Placental pericyte (primary cell): ENCODE results near the gene PSTPIP1. TPM values are rescaled to one million over a fixed set of nuclear protein-coding genes. Genes with fewer than 3 reads are reported as not detected.

Experiments used
- small RNA-seq: library from RNA; depleted of rRNA; stranded (forward); fragments of <200 nt; gene quantifications from one replicate; pipeline ENCODE3, GENCODE V24; 2012; ENCODE audit warnings: low replicate concordance
- total RNA-seq: library from RNA; depleted of rRNA; stranded (reverse); fragments of >200 nt; gene quantifications from 2 replicates; pipeline ENCODE4 v1.2.3, GENCODE V29; 2012

Gene PSTPIP1
- total RNA-seq, result not detected in 2 replicates

GRCh38 chr15:76994971-76995945, at the start of gene PSTPIP1:
PSTPIP1 (plus strand) TSS chr15:76995126; CDS start chr15:76995574, 448 bp downstream.

GRCh38 chr15:77070495-77071304, 75.8 kb downstream of the PSTPIP1 start, which contains the start of gene TSPAN3:
TSPAN3 (minus strand) TSS chr15:77071109; CDS start chr15:77070954, 155 bp downstream.

Small RNA genes lying within 50 kb of the gene (small RNA-seq; reads per million reads assigned to genes)
- gene RN7SL278P, result not detected

Other genes with a start within 250 kb of the PSTPIP1 start
- gene SCAPER, start 89.8 kb upstream of the PSTPIP1 start, total RNA-seq, result 6.6 and 9.2 TPM in 2 replicates
- gene RCN2, start 63.4 kb upstream of the PSTPIP1 start, total RNA-seq, result 47.1 and 47.8 TPM in 2 replicates
- 170 and 191 TPM in 2 replicates for gene TSPAN3, start 76.0 kb downstream of the PSTPIP1 start, total RNA-seq